ENCODE results near the gene FXYD1. TPM values are rescaled to one million over a fixed set of nuclear protein-coding genes. Genes with fewer than 3 reads are reported as not detected.

The FXYD1 gene
- polyA plus RNA-seq, 1 of the 3 experiments (the other 2 are of a cell fraction): 0.12 TPM

GRCh38 chr19:35161434-35161743 is 22.8 kb downstream of the FXYD1 start:
- no peak for DNase-seq
- TF ChIP-seq ZBTB33 (IDR thresholded peaks at IDR 0.05; ENCODE audit: borderline replicate concordance, low read depth) (no peak), SIN3A (IDR thresholded peaks at IDR 0.05; ENCODE audit: borderline replicate concordance, low read depth, low read length) (no peak), POLR2AphosphoS5 (IDR thresholded peaks at IDR 0.05; ENCODE audit: low read depth, low read length) (no peak), IRF3 (IDR thresholded peaks at IDR 0.05; ENCODE audit: low read depth, low read length) (no peak), TEAD4 (IDR thresholded peaks at IDR 0.05; ENCODE audit: borderline replicate concordance, insufficient read depth) (no peak), YY1 (IDR thresholded peaks at IDR 0.05; ENCODE audit: low read depth) (no peak), RAD21 (IDR thresholded peaks at IDR 0.05; ENCODE audit: low read length) (no peak), NRF1 (IDR thresholded peaks at IDR 0.05; ENCODE audit: low read depth, low read length) (no peak), JUND (IDR thresholded peaks at IDR 0.05) (no peak), FOSL2 (IDR thresholded peaks at IDR 0.05; ENCODE audit: borderline replicate concordance, low read depth) (no peak), MEF2A (IDR thresholded peaks at IDR 0.05; ENCODE audit: borderline replicate concordance, low read depth) (no peak), EP300 (IDR thresholded peaks at IDR 0.05; ENCODE audit: borderline replicate concordance in 1 of 2, low read depth in 1 of 2, low read length in 1 of 2) (no peak), ELF1 (IDR thresholded peaks at IDR 0.05) (no peak)
- 67% methylated on average over 2 of the region's 2 CpGs for WGBS (ENCODE audit: low lambda C conversion rate)
- Histone ChIP-seq H3K4me3 (ENCODE audit: low read depth in 2 of 2, low read length in 1 of 2) (no peak overlapping the region), H3K9me2 (no peaks in the 10 kb centered on the region), H3F3A (replicated peaks; ENCODE audit: insufficient read depth) (no peaks in the 10 kb centered on the region), H3K9ac (no peak overlapping the region), H3K36me3 (replicated peaks in 1 of 2; ENCODE audit: control insufficient read depth in 1 of 2, insufficient read depth in 2 of 2, low read length in 1 of 2) (peaks cover 11 to 71% of the 10 kb centered on the region in 2 experiments), H3K79me2 (ENCODE audit: insufficient read depth) (no peaks in the 10 kb centered on the region; the same call in 1 of the 2 replicates), H4K20me1 (ENCODE audit: insufficient read depth) (no peaks in the 10 kb centered on the region), H3K4me1 (ENCODE audit: control insufficient read depth in 1 of 2, insufficient read depth in 2 of 2, low read depth in 1 of 2, low read length in 1 of 2) (no peaks in the 10 kb centered on the region), H3K9me3 (no peaks in the 10 kb centered on the region; the same call in 1 of the 2 replicates), H3K27ac (ENCODE audit: low read depth in 2 of 2, low read length in 1 of 2) (no peak overlapping the region), H3K27me3 (ENCODE audit: insufficient read depth) (no peaks in the 10 kb centered on the region), H2AFZ (ENCODE audit: low read depth) (no peak overlapping the region), H3K4me2 (no peak overlapping the region)
- POLR2A ChIA-PET: no interaction called here
- CTCF ChIA-PET: interaction anchor here (1.0 to 1.2 kb wide), 2 partner anchors 94 to 307 kb away, joined by 3 read pairs; no protein-coding TSS in a partner anchor

DNA sequence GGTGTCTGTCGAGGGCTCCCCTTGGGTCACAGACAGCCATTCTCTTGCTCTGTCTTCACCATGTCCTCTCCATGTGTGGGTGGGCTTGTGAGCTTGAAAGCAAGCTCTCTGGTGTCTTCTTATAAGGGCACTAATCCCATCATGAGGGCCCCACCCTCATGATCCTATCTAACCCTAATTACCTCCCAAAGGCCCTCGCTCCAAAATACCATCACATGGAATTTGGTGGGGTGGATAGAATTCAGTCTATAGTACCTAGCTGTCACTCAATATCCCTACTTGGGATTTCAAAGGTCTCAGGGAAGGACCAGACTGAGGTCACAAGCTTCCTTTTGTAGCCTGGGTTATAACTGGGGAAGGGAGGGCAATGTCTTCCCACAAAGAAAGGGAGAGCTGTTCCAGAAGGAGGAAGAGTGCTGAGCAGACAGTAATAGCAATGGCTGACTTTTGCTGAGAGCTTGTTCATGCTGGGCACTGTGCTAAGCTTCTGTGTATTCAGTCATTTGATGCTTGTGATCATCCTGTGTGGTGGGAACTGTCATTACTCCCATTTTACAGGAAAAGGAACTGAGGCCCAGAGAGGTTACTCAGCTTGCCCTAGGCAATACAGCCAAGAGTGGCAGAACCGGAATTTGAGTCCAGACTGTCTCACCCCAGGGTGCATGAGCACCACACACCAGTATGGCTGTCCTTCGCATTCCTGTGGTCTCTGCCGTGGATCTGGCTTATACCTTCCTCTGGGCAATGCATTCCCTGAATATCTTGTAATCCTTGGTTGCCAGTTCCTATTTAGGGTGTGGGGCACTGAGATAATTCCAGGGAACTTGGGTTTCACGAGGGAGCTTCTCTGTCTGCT is 24.1 kb downstream of the FXYD1 start:
- CTCF ChIA-PET: interaction anchor here (1.1 to 1.4 kb wide), 3 partner anchors 9 to 20 kb away, joined by 3 to 6 read pairs (median 5); partner anchors contain the start of genes FXYD5 and FXYD7
- Histone ChIP-seq H3K36me3 (replicated peaks in 1 of 2; ENCODE audit: control insufficient read depth in 1 of 2, insufficient read depth in 2 of 2, low read length in 1 of 2) (peaks cover 10 to 75% of the 10 kb centered on the region in 2 experiments), H3K79me2 (ENCODE audit: insufficient read depth) (no peaks in the 10 kb centered on the region), H3K27me3 (ENCODE audit: insufficient read depth) (no peaks in the 10 kb centered on the region), H3K4me2 (no peak overlapping the region), H3K27ac (ENCODE audit: low read depth in 2 of 2, low read length in 1 of 2) (no peak overlapping the region), H3K9ac (no peak overlapping the region), H4K20me1 (ENCODE audit: insufficient read depth) (no peaks in the 10 kb centered on the region), H3F3A (replicated peaks; ENCODE audit: insufficient read depth) (no peaks in the 10 kb centered on the region), H3K4me3 (ENCODE audit: low read depth in 2 of 2, low read length in 1 of 2) (no peak overlapping the region), H3K4me1 (ENCODE audit: control insufficient read depth in 1 of 2, insufficient read depth in 2 of 2, low read depth in 1 of 2, low read length in 1 of 2) (no peaks in the 10 kb centered on the region), H3K9me2 (no peaks in the 10 kb centered on the region), H3K9me3 (no peaks in the 10 kb centered on the region; the same call in 1 of the 2 replicates), H2AFZ (ENCODE audit: low read depth) (no peak overlapping the region)
- DNase-seq: no peak
- POLR2A ChIA-PET: no interaction called here
- no peak for TF ChIP-seq ZBTB33 (IDR thresholded peaks at IDR 0.05; ENCODE audit: borderline replicate concordance, low read depth)
- no peak for TF ChIP-seq YY1 (IDR thresholded peaks at IDR 0.05; ENCODE audit: low read depth)
- no peak for TF ChIP-seq USF1 (IDR thresholded peaks at IDR 0.05; ENCODE audit: borderline replicate concordance, low read depth)
- no peak for TF ChIP-seq FOSL2 (IDR thresholded peaks at IDR 0.05; ENCODE audit: borderline replicate concordance, low read depth)
- TF ChIP-seq RCOR1 (IDR thresholded peaks at IDR 0.05; ENCODE audit: low read length): no peak
- no peak for TF ChIP-seq TAF1 (IDR thresholded peaks at IDR 0.05; ENCODE audit: borderline replicate concordance, low read depth, low read length)
- TF ChIP-seq, protein P1, sequence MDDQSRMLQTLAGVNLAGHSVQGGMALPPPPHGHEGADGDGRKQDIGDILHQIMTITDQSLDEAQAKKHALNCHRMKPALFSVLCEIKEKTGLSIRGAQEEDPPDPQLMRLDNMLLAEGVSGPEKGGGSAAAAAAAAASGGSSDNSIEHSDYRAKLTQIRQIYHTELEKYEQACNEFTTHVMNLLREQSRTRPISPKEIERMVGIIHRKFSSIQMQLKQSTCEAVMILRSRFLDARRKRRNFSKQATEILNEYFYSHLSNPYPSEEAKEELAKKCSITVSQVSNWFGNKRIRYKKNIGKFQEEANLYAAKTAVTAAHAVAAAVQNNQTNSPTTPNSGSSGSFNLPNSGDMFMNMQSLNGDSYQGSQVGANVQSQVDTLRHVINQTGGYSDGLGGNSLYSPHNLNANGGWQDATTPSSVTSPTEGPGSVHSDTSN (IDR thresholded peaks at IDR 0.05): no peak
- no peak for TF ChIP-seq NFIC (IDR thresholded peaks at IDR 0.05; ENCODE audit: borderline replicate concordance)
- 63% methylated on average over 5 of the region's 6 CpGs for WGBS (ENCODE audit: low lambda C conversion rate)

Data from SK-N-SH (cell line).